CD4-positive, alpha-beta T cell treated with Interleukin-4 for 1 hour (primary cell): ENCODE results near the gene ADAMTS3.
A peak's percentile ranks its signal among the peaks of the same experiment; 100 is the strongest.

Experiments
- DNase-seq, 2 donors: peaks; one replicate each; pipeline ENCODE4 v3.0.0-alpha.2; 2020 to 2022

Gene ADAMTS3

GRCh38 chr4:72330381-72330780 lies 238.6 kb downstream of the ADAMTS3 start:
- no peak for DNase-seq

DNA sequence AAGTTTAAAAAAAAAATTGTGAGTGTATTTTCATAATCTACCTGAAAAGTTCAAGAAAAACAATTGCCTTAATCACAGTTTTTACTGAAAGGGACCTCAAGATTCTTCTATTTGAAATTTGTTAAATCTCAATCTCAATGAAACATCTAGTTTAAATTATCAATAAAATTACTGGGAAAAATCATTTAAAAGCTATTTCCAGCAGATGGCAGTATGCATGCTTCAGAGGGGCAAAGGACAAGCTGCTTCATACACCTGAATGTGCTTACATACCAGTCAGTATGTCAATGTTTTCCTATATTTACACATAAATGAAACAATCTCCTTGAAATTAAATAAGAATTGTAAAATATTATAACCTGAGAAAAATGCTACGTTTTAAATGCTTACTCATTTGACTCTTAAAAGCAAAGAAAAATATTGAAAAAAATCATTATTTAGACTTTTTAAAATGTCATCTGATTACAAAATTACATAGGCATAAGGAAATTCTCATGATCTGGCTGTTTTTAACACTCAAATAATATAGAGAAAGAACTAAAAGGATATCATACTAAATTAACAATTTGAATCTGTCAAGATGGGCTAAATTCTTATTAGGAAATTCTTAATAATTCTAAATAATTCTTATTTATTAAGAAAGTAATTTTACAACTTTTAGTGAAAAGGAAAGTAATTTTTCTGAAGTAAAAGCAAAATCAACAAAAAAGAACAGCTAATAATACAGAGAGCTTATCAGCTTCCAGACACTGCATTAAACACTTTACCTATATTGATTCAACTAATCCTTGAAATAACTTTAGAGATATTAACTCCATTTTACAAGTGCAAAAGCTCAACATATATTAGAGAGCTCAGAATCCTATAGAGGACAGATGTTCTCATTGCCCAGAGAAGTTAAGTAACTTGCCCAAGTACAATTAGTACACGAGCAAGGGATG lies 242.1 kb downstream of the ADAMTS3 start:
- peak in 1 of 2 donors; percentile 14 for DNase-seq

GRCh38 chr4:72325215-72325614 lies 243.8 kb downstream of the ADAMTS3 start:
- DNase-seq: no peak

DNA sequence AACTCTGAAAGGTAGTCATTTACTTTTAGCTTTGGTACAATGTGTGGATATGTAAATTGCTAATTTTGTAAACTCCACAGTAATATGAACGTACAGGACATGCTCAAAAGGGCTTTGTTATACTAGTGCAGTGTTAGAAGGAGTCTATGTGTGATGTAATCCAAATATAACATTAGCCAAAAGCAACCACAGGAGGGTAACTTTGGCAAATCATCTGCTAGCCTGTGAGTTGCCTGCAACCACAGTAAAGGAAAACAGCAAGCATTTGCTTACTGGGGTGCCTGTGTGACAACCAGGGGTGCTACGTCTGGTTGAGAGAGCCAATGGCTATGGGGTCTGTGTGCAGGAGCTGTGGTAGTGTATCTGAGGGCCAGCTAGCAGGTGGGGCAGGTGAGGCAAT lies 245.8 kb downstream of the ADAMTS3 start:
- DNase-seq: no peak

- DNase-seq: no peak
Measured at GRCh38 chr4:72320223-72320948, 248.6 kb downstream of the ADAMTS3 start.

GRCh38 chr4:72319601-72320021 lies 249.4 kb downstream of the ADAMTS3 start:
- DNase-seq: no peak

DNA sequence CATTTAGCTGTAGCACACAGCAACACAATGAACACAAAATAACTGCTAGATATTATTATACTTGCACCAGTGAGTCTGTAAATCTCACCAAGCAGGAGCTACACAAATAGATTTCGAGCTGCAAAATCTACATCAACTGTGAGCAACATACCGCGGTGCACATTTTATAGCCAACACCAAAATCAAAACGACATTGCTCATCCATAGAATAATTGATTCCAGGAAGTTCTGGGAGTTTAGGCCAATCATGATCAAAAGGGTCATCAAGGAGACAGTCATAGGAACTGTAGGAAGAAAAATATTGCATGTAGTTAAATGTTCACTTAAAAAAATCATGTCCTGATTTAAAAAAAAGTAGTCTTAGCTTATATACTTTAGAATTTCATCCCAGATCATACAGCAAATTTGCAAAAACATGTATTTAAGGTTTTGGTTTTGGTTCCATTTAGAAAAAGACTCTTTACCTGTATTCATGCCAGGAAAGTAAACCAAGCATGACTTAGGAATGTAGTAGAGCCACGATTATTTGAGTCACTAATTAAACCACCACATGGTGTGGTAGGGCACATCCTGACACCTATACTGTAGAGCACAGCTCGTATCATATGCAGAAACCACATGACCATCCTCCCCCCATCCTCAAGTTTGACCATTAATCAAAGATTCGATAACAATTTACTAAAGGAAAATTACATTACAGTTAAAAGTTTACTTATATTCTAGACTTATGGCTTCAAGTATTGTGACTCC lies 250.4 kb downstream of the ADAMTS3 start:
- DNase-seq: no peak

- DNase-seq: no peak
Measured at GRCh38 chr4:72314869-72315268, 254.2 kb downstream of the ADAMTS3 start.

DNA sequence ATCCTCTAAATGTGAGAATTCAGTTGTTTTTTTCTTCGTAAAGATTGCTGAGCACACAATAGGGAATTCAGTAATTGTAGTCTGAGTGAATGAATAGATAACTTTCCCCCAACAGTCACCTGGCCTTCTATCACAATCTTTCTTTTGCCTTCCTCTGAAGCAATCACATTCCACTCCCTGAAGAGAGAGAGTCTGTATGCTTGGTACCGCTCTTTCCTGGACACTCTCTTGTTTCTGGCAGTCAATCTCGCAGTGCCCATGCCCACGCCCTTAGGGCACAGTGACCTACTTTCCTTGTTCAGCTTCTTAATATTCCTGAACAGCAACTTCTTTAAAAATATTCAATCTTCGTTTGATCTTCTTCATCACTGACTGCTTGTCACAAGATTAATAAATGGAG lies 255.9 kb downstream of the ADAMTS3 start:
- DNase-seq: no peak

- DNase-seq: no peak
Measured at GRCh38 chr4:72312032-72312650, 256.9 kb downstream of the ADAMTS3 start.

GRCh38 chr4:72311291-72311690 lies 257.7 kb downstream of the ADAMTS3 start:
- no peak for DNase-seq

DNA sequence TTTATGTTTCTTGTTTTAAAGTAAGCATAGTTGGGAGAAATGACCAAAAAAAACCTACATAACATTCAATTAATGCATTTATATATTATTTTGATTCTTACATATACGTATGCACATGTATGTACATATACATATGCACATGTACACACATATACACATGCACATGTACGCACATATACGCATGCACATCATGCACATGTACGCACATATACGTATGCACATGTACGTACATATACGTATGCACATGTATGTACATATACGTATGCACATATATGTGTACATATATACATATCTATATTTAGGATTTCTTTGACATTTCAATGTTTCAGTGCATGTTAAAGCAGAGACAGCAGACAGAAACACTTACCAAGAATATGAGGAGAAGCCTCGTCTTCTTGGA lies 263.4 kb downstream of the ADAMTS3 start:
- no peak for DNase-seq

GRCh38 chr4:72305080-72305479 lies 263.9 kb downstream of the ADAMTS3 start:
- no peak for DNase-seq

- DNase-seq: peak in 1 of 2 donors; percentile 44
Measured at GRCh38 chr4:72302981-72303704, 265.9 kb downstream of the ADAMTS3 start.

GRCh38 chr4:72301759-72302158 lies 267.3 kb downstream of the ADAMTS3 start:
- DNase-seq: no peak

DNA sequence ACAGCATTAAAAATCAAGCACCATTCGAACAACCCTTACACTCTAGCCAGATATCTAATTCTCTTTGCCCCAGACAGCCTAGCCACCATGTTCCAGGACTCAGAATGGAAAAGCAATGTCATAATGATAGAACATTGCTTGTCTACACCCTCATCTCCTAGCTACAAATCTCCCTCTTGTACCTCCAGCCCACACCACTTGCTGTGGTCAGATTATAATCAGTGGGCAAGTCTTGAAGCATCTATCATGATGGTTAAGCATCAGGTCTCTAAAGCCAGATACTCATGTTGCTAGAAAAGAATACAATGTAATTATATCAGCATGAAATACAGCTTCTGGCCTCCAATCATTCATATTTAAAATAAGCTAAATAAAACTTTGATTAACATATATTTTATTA lies 268.9 kb downstream of the ADAMTS3 start:
- DNase-seq: no peak

- peak in 1 of 2 donors; percentile 14 for DNase-seq
Measured at GRCh38 chr4:72295966-72296557, 273.0 kb downstream of the ADAMTS3 start.

DNA sequence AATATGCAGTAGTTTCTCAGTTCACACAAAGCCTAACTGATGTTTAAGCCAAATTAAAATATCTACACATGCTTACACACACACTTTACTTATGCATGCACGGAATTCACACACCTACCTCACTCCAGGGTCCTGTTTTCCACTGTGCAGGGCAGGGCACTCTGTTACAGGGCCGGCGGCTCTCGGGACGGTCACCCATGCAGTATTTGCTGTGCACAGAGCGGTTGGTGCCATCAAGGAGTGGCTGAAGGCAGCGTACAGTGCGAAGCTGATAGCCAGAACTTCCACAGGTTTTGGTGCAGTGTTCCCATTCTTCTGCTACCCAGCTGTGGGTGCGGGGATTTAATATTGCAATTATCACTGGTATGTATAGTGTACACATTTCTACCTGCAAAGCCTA lies 278.3 kb downstream of the ADAMTS3 start:
- DNase-seq: no peak

GRCh38 chr4:72286910-72287309 lies 282.1 kb downstream of the ADAMTS3 start:
- DNase-seq: no peak

GRCh38 chr4:72286185-72286584 lies 282.8 kb downstream of the ADAMTS3 start:
- no peak for DNase-seq

- DNase-seq: no peak
Measured at GRCh38 chr4:72283357-72283756, 285.7 kb downstream of the ADAMTS3 start.

- no peak for DNase-seq
Measured at GRCh38 chr4:72280252-72280651, 288.8 kb downstream of the ADAMTS3 start.
